HepG2 (cell line): ENCODE results near the gene RGS6. TPM values are rescaled to one million over a fixed set of nuclear protein-coding genes. Genes with fewer than 3 reads are reported as not detected.

Experiments used
- ATAC-seq: fragments of 200-7000 bp; cut with Tn5 transposase; 3 replicates; pipeline ENCODE4 v1.9.1; 2020; ENCODE audit warnings: mild to moderate bottlenecking, moderate library complexity
- BruUV-seq: library from RNA; stranded (reverse); fragments of 400-500 nt; replicated peaks from 2 replicates; lab custom pipeline; 2021; lab: Mats Ljungman, UMichigan
- CTCF ChIA-PET: fragments of 300-600 bp; formaldehyde crosslinking; extraction: SDS; loops from one replicate; lab custom pipeline; 2021; ENCODE audit warnings: low total read pairs, inconsistent platforms, low intra/inter-chr PET ratio; lab: Yijun Ruan, JAX
- POLR2A ChIA-PET: fragments of 350-600 bp; sonication (Branson Sonifier 250); formaldehyde crosslinking; loops from one replicate; lab custom pipeline; 2020; ENCODE audit warnings: antibody characterized with exemption, inconsistent platforms; lab: Yijun Ruan, JAX
- DNase-seq: peaks from one replicate; pipeline ENCODE4 v3.0.0-alpha.2; 2015; ENCODE audit warnings: low spot score
- FAIRE-seq: peaks from 3 replicates; lab custom pipeline; 2011; peaks lifted over from hg19 to GRCh38; lab: Jason Lieb, UNC
- H2AFZ ChIP-seq: one replicate; pipeline ENCODE4 v1.6.1; 2011; ENCODE audit warnings: low read length, inconsistent platforms
- H3K27ac ChIP-seq: fragments of 300-600 bp; 3 replicates; pipeline ENCODE4 v1.8.0; 2011; ENCODE audit warnings: mixed run types, mild to moderate bottlenecking, mixed read lengths, low read length, inconsistent platforms; ENCODE audit not compliant: insufficient read depth; ENCODE audit errors: extremely low read length
- H3K27me3 ChIP-seq, 2 experiments: fragments of 200-600 bp in 1 of 2; 2 replicates in 1 of 2; 3 replicates in 1 of 2; pipeline versions ENCODE4 v1.6.0 to v1.8.0; 2011; ENCODE audit warnings: low read length in 2 of 2, mild to moderate bottlenecking in 2 of 2, moderate library complexity in 2 of 2, inconsistent platforms in 1 of 2; ENCODE audit not compliant: insufficient read depth in 2 of 2, control insufficient read depth in 1 of 2
- H3K36me3 ChIP-seq, 2 experiments: fragments of 200-600 bp in 1 of 2; replicated peaks in 1 of 2; 2 replicates in 1 of 2; 3 replicates in 1 of 2; pipeline versions ENCODE4 v1.5.1 to v1.8.0; 2011; ENCODE audit warnings: low read length in 2 of 2, inconsistent platforms in 1 of 2; ENCODE audit not compliant: insufficient read depth in 2 of 2, control insufficient read depth in 1 of 2
- H3K4me1 ChIP-seq: 2 replicates; pipeline ENCODE4 v1.5.1; 2012; ENCODE audit warnings: low read length, inconsistent platforms; ENCODE audit not compliant: insufficient read depth
- H3K4me2 ChIP-seq: 2 replicates; pipeline ENCODE4 v1.6.0; 2011; ENCODE audit warnings: low read depth, low read length, inconsistent platforms
- H3K4me3 ChIP-seq, 3 experiments: fragments of 200-600 bp in 1 of 3; sonication (generic), shearing (Covaris generic) in 1 of 3; replicated peaks in 1 of 3; 2 replicates each; pipeline ENCODE4 v1.5.1; 2011 to 2016; ENCODE audit warnings: low read length in 3 of 3, inconsistent platforms in 2 of 3, low read depth in 2 of 3, mild to moderate bottlenecking in 2 of 3, control low read depth in 1 of 3, mixed read lengths in 1 of 3; ENCODE audit not compliant: insufficient read depth in 1 of 3
- H3K79me2 ChIP-seq: one replicate; pipeline ENCODE4 v1.6.1; 2011; ENCODE audit warnings: low read length, inconsistent platforms; ENCODE audit not compliant: insufficient read depth
- H3K9ac ChIP-seq: 2 replicates; pipeline ENCODE4 v1.6.0; 2011; ENCODE audit warnings: mild to moderate bottlenecking, low read depth, low read length, inconsistent platforms; ENCODE audit not compliant: insufficient read depth
- H3K9me3 ChIP-seq: 2 replicates; pipeline ENCODE4 v1.5.1; 2012; ENCODE audit warnings: mild to moderate bottlenecking, low read length
- H4K20me1 ChIP-seq: 2 replicates; pipeline ENCODE4 v1.6.0; 2011; ENCODE audit warnings: inconsistent platforms, mild to moderate bottlenecking, low read length, moderate library complexity; ENCODE audit not compliant: insufficient read depth
- ARID2 ChIP-seq: sonication (generic); formaldehyde crosslinking; IDR thresholded peaks from 2 replicates; pipeline ENCODE4 v1.8.1; 2022; ENCODE audit warnings: mild to moderate bottlenecking, missing genetic modification reagents, borderline replicate concordance
- DMAP1 ChIP-seq: IDR thresholded peaks from 2 replicates; pipeline ENCODE4 v1.6.1; 2016
- DR1 ChIP-seq: sonication (generic); formaldehyde crosslinking; IDR thresholded peaks from 2 replicates; pipeline ENCODE4 v1.8.0; 2021; ENCODE audit warnings: mild to moderate bottlenecking, missing genetic modification reagents, inconsistent platforms
- E2F2 ChIP-seq: sonication (generic); formaldehyde crosslinking; IDR thresholded peaks from 2 replicates; pipeline ENCODE4 v1.4.0; 2020; ENCODE audit warnings: missing genetic modification reagents, borderline replicate concordance
- EHMT2 ChIP-seq: fragments of 200-600 bp; sonication (generic); IDR thresholded peaks from 2 replicates; pipeline ENCODE4 v1.7.0; 2017; ENCODE audit warnings: antibody characterized with exemption, low read depth, low read length, borderline replicate concordance
- FOXO1 ChIP-seq: sonication (generic); formaldehyde crosslinking; IDR thresholded peaks from 2 replicates; pipeline ENCODE4 v1.4.0; 2020; ENCODE audit warnings: missing genetic modification reagents
- MAX ChIP-seq: IDR thresholded peaks from 2 replicates; pipeline ENCODE4 v1.6.1; 2012; ENCODE audit warnings: inconsistent platforms
- SMARCE1 ChIP-seq: fragments of 450-650 bp; IDR thresholded peaks from 2 replicates; pipeline ENCODE4 v1.6.1; 2017; ENCODE audit warnings: borderline replicate concordance
- TAF15 ChIP-seq: fragments of 200-400 bp; formaldehyde crosslinking; IDR thresholded peaks from one replicate; pipeline ENCODE4 v1.6.1; 2018; ENCODE audit warnings: mild to moderate bottlenecking, low read depth, low read length; ENCODE audit not compliant: poor library complexity, severe bottlenecking
- THAP7 ChIP-seq: sonication (generic); formaldehyde crosslinking; IDR thresholded peaks from 2 replicates; pipeline ENCODE4 v1.8.1; 2023; ENCODE audit warnings: mild to moderate bottlenecking, missing genetic modification reagents
- ZNF530 ChIP-seq: sonication (generic); formaldehyde crosslinking; IDR thresholded peaks from 2 replicates; pipeline ENCODE4 v1.5.0; 2020; ENCODE audit warnings: low read depth, mild to moderate bottlenecking, missing genetic modification reagents
- WGBS: methylation state at CpG from one replicate; pipeline ENCODE4 v1.1.6; 2017; ENCODE audit warnings: low lambda C conversion rate; 5-methylcytosine and 5-hydroxymethylcytosine counted together
- in situ Hi-C: cut with HindIII; loops from 2 replicates; pipeline ENCODE4 v1.10.0; 2017; ENCODE audit warnings: low pct_unique_long_range_greater_than_20kb; ENCODE audit not compliant: extremely low pct_ligation_motif_present
- intact Hi-C: fragments of 100-400 bp; cut with micrococcal nuclease; formaldehyde crosslinking; loops from one replicate; pipeline ENCODE4 v1.10.0; 2022; ENCODE audit not compliant: unreplicated experiment
- polyA plus RNA-seq, 8 experiments: library from polyadenylated mRNA; depleted of rRNA in 3 of 8; stranded (reverse) in 7 of 8; unstranded in 1 of 8; fragments of >200 nt; fragmentation: Illumina TruSeq in 4 of 8; extraction: Trizol in 4 of 8; gene quantifications; 2 replicates each; pipeline versions ENCODE4 v1.2.1 to v1.2.3, GENCODE V29; 2011 to 2016; ENCODE audit warnings: low read depth in 4 of 8, missing spikeins in 1 of 8, mixed read lengths in 1 of 8; ENCODE audit not compliant: insufficient read depth in 1 of 8
- total RNA-seq, 5 experiments: library from RNA; depleted of rRNA; stranded (reverse); fragments of >200 nt; fragmentation: Illumina TruSeq; extraction: Trizol; gene quantifications; 2 replicates each; pipeline ENCODE4 v1.2.3, GENCODE V29; 2016; ENCODE audit warnings: low read depth in 1 of 5

Gene RGS6
- total and polyA plus RNA-seq, 2 of the 13 experiments (the other 11 are each of a cell fraction or from before 2014, with no cell fraction given): not detected

GRCh38 chr14:71918955-71919354 is 13.3 kb upstream of the RGS6 start:
- H3K36me3 ChIP-seq: no peaks in the 10 kb centered on the region
- no peaks in the 10 kb centered on the region; a peak in 2 of 5 replicates for H3K27me3 ChIP-seq
- WGBS: 0% methylated on average over 3 of the region's 3 CpGs
- in situ Hi-C loops (no loop called here), intact Hi-C loops (no loop called here)
- no peak overlapping the region for H3K27ac ChIP-seq
- H3K9me3 ChIP-seq: no peaks in the 10 kb centered on the region
- TF ChIP-seq MAX (no peak), ZNF530 (no peak), DMAP1 (no peak), THAP7 (CRISPR knock-in tag) (no peak), EHMT2 (no peak), SMARCE1 (no peak), FOXO1 (CRISPR knock-in tag) (no peak), ARID2 (CRISPR knock-in tag) (no peak), DR1 (CRISPR knock-in tag) (no peak), TAF15 (no peak), E2F2 (no peak)
- POLR2A ChIA-PET: no interaction called here
- BruUV-seq: no TSS peak
- H3K4me1 ChIP-seq: no peaks in the 10 kb centered on the region
- H3K4me3 ChIP-seq: no peak overlapping the region
- DNase-seq (no peak), ATAC-seq (no peak), FAIRE-seq (no peak)
- H4K20me1 ChIP-seq: no peaks in the 10 kb centered on the region
- CTCF ChIA-PET: no interaction called here
- no peak overlapping the region for H2AFZ ChIP-seq
- H3K79me2 ChIP-seq: no peaks in the 10 kb centered on the region
- no peak overlapping the region for H3K4me2 ChIP-seq
- no peak overlapping the region for H3K9ac ChIP-seq
